Keratinocyte (primary cell): Measurements from ENCODE around the gene NLRP6. TPM values are rescaled to one million over a fixed set of nuclear protein-coding genes. Genes with fewer than 3 reads are reported as not detected.
"Not testable (repeated sequence)": the region's sequence is repeated elsewhere in the genome, so short reads cannot be mapped to it uniquely, and the experiment has no call there.

Experiments used
- DNase-seq: peaks from one replicate; pipeline ENCODE4 v3.0.0-alpha.2; 2011; ENCODE audit warnings: low read depth, missing footprints, low spot score
- FAIRE-seq: peaks from 2 replicates; lab custom pipeline; 2011; peaks lifted over from hg19 to GRCh38; lab: Jason Lieb, UNC
- H2AFZ ChIP-seq: 2 replicates; pipeline ENCODE4 v1.6.0; 2012; ENCODE audit warnings: low read length, control low read depth, inconsistent platforms; ENCODE audit not compliant: control insufficient read depth
- H3K27ac ChIP-seq: 2 replicates; pipeline ENCODE4 v1.5.1; 2011; ENCODE audit warnings: low read length; ENCODE audit not compliant: control insufficient read depth, insufficient read depth
- H3K27me3 ChIP-seq: 3 replicates; pipeline ENCODE4 v1.6.0; 2011; ENCODE audit warnings: low read length; ENCODE audit not compliant: control insufficient read depth, insufficient read depth; ENCODE audit errors: extremely low read depth
- H3K36me3 ChIP-seq, 2 experiments: 2 replicates in 1 of 2; 3 replicates in 1 of 2; pipeline ENCODE4 v1.5.1; 2011; ENCODE audit warnings: low read length in 2 of 2, mild to moderate bottlenecking in 1 of 2; ENCODE audit not compliant: control insufficient read depth in 2 of 2, insufficient read depth in 2 of 2; ENCODE audit errors: extremely low read depth in 1 of 2
- H3K4me1 ChIP-seq: 3 replicates; pipeline ENCODE4 v1.5.1; 2011; ENCODE audit warnings: low read length; ENCODE audit not compliant: control insufficient read depth, insufficient read depth; ENCODE audit errors: extremely low read depth
- H3K4me2 ChIP-seq: 3 replicates; pipeline ENCODE4 v1.6.0; 2011; ENCODE audit warnings: low read depth, low read length; ENCODE audit not compliant: control insufficient read depth, insufficient read depth; ENCODE audit errors: extremely low read depth
- H3K4me3 ChIP-seq, 3 experiments: fragments of 200-600 bp in 1 of 3; sonication (generic) in 1 of 3; 2 replicates in 2 of 3; 3 replicates in 1 of 3; pipeline ENCODE4 v1.5.1; 2011 to 2016; ENCODE audit warnings: low read length in 3 of 3, mild to moderate bottlenecking in 3 of 3, control low read depth in 2 of 3, inconsistent platforms in 1 of 3, low read depth in 1 of 3, mixed read lengths in 1 of 3, mixed run types in 1 of 3, moderate library complexity in 1 of 3; ENCODE audit not compliant: control insufficient read depth in 2 of 3, insufficient read depth in 2 of 3; ENCODE audit errors: extremely low read depth in 1 of 3
- H3K79me2 ChIP-seq: 2 replicates; pipeline ENCODE4 v1.6.0; 2012; ENCODE audit warnings: low read length; ENCODE audit not compliant: control insufficient read depth, insufficient read depth
- H3K9ac ChIP-seq: 3 replicates; pipeline ENCODE4 v1.6.0; 2011; ENCODE audit warnings: low read length; ENCODE audit not compliant: control insufficient read depth, insufficient read depth; ENCODE audit errors: extremely low read depth
- H3K9me1 ChIP-seq: 3 replicates; pipeline ENCODE4 v1.6.0; 2011; ENCODE audit warnings: low read length; ENCODE audit not compliant: control insufficient read depth, insufficient read depth; ENCODE audit errors: extremely low read depth
- H3K9me3 ChIP-seq: 2 replicates; pipeline ENCODE4 v1.5.1; 2012; ENCODE audit warnings: low read depth, low read length; ENCODE audit not compliant: control insufficient read depth
- H4K20me1 ChIP-seq: 3 replicates; pipeline ENCODE4 v1.6.0; 2011; ENCODE audit warnings: low read length; ENCODE audit not compliant: control insufficient read depth, insufficient read depth; ENCODE audit errors: extremely low read depth
- EZH2 ChIP-seq: IDR thresholded peaks from one replicate; pipeline ENCODE4 v1.6.1; 2012; ENCODE audit warnings: inconsistent platforms, mild to moderate bottlenecking, low read length, moderate library complexity
- dilution Hi-C: fragments of 300-500 bp; cut with MboI; formaldehyde crosslinking; loops from one replicate; pipeline ENCODE4 v1.7.0; 2020; ENCODE audit warnings: low sequenced_read_pairs; ENCODE audit not compliant: extremely low pct_ligation_motif_present
- polyA plus RNA-seq, 5 experiments: library from polyadenylated mRNA; depleted of rRNA in 3 of 5; stranded (reverse) in 3 of 5; stranded (forward) in 1 of 5; unstranded in 1 of 5; fragments of >200 nt; gene quantifications; 1 replicate in 1 of 5; 2 replicates in 3 of 5; 3 replicates in 1 of 5; pipeline versions ENCODE4 v1.2.1 to v1.2.3, GENCODE V29; 2011 to 2012; ENCODE audit warnings: missing spikeins in 2 of 5, low read depth in 1 of 5, low replicate concordance in 1 of 5
- TF ChIP-seq, protein P1 (sequence below), 3 experiments: IDR thresholded peaks in 1 of 3; conservative IDR thresholded peaks in 1 of 3; optimal IDR thresholded peaks in 1 of 3; 2 replicates in 2 of 3; 3 replicates in 1 of 3; pipeline versions ENCODE3 to v1.5.1; 2011; ENCODE audit warnings: low read length in 3 of 3, mild to moderate bottlenecking in 3 of 3, moderate library complexity in 2 of 3, control low read depth in 1 of 3, inconsistent platforms in 1 of 3; ENCODE audit not compliant: insufficient read depth in 2 of 3; ENCODE audit errors: extremely low read depth in 1 of 3

The NLRP6 gene
- polyA plus RNA-seq, 1 donor (not counting 4 experiments of a cell fraction or from before 2014, with no cell fraction given), result not detected

DNA sequence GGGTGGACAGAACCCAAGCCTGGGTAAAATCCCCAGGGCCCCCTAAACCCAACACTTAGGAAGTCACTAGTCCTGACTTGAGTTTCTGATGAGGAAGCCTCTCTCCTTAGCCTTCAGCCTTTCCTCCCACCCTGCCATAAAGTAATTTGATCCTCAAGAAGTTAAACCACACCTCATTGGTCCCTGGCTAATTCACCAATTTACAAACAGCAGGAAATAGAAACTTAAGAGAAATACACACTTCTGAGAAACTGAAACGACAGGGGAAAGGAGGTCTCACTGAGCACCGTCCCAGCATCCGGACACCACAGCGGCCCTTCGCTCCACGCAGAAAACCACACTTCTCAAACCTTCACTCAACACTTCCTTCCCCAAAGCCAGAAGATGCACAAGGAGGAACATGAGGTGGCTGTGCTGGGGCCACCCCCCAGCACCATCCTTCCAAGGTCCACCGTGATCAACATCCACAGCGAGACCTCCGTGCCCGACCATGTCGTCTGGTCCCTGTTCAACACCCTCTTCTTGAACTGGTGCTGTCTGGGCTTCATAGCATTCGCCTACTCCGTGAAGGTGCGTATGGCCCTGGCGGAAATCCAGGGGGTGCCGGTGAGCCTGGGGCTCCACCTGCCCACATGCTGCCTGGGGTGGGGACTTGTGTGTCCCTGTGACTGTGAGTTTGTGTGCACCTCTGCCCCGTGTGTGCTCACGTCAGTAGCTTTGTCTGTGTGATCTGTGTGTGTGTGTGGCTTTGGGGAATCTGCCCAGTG lies 35.8 kb downstream of the NLRP6 start, which contains the start of gene IFITM1:
TSS of gene IFITM1 (plus strand) at position 254 of the 767 bp plus-strand sequence. CDS start at position 385, 131 bp downstream.
- no peaks in the 10 kb centered on the region for H3K9me1 ChIP-seq
- peak within 1 kb of the TSS; percentile 50 to 85 (median 73) for H3K4me3 ChIP-seq
- peaks cover 30% of the 10 kb centered on the region for H3K27me3 ChIP-seq
- H3K9me3 ChIP-seq, result no peaks in the 10 kb centered on the region
- no peak for TF ChIP-seq EZH2
- TF ChIP-seq, protein P1, sequence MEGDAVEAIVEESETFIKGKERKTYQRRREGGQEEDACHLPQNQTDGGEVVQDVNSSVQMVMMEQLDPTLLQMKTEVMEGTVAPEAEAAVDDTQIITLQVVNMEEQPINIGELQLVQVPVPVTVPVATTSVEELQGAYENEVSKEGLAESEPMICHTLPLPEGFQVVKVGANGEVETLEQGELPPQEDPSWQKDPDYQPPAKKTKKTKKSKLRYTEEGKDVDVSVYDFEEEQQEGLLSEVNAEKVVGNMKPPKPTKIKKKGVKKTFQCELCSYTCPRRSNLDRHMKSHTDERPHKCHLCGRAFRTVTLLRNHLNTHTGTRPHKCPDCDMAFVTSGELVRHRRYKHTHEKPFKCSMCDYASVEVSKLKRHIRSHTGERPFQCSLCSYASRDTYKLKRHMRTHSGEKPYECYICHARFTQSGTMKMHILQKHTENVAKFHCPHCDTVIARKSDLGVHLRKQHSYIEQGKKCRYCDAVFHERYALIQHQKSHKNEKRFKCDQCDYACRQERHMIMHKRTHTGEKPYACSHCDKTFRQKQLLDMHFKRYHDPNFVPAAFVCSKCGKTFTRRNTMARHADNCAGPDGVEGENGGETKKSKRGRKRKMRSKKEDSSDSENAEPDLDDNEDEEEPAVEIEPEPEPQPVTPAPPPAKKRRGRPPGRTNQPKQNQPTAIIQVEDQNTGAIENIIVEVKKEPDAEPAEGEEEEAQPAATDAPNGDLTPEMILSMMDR (optimal IDR thresholded peaks at IDR 0.05 in 1 of 3, IDR thresholded peaks at IDR 0.05 in 1 of 3, conservative IDR thresholded peaks at IDR 0.05 in 1 of 3; ENCODE audit: extremely low read depth in 1 of 3, insufficient read depth in 2 of 3, low read length in 3 of 3), result no peak
- H3K4me2 ChIP-seq, result peak within 1 kb of the TSS; percentile 85
- H4K20me1 ChIP-seq, result no peaks in the 10 kb centered on the region
- DNase-seq (no peak), FAIRE-seq (peak; percentile 83)
- peak within 1 kb of the TSS; percentile 74 for H3K27ac ChIP-seq
- H3K36me3 ChIP-seq, result peaks cover 0 to 5% of the 10 kb centered on the region in 2 experiments
- H3K9ac ChIP-seq, result peak within 1 kb of the TSS; percentile 74
- peak within 1 kb of the TSS; percentile 58 for H2AFZ ChIP-seq
- dilution Hi-C loops, result no loop called here
- peaks cover 14% of the 10 kb centered on the region for H3K79me2 ChIP-seq
- H3K4me1 ChIP-seq, result peaks cover 46% of the 10 kb centered on the region

DNA sequence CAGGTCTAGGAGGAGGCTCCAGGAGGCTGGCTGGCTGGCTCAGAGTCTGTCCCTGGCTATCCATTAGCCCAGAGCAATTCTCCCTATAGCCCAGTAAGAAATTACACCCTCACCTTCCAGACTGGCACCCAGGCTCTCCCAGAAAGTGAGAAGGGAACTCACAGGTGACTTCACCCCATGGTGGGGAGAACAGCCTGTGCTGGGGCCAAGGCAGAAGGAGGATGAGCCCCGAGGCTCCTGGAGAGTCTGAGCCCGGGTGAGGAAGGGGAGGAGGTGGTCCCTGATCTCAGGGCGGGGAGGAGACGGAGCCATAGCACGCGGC lies 36.3 kb downstream of the NLRP6 start:
- peaks cover 30% of the 10 kb centered on the region for H3K27me3 ChIP-seq
- peak overlapping the region; percentile 85 for H3K4me2 ChIP-seq
- H4K20me1 ChIP-seq, H2AFZ ChIP-seq, H3K9me3 ChIP-seq, FAIRE-seq, H3K36me3 ChIP-seq, DNase-seq, H3K9me1 ChIP-seq, H3K27ac ChIP-seq, dilution Hi-C loops: not testable (repeated sequence)
- H3K9ac ChIP-seq, result peak overlapping the region; percentile 74
- H3K79me2 ChIP-seq, result peaks cover 17% of the 10 kb centered on the region
- peaks cover 42% of the 10 kb centered on the region for H3K4me1 ChIP-seq
- H3K4me3 ChIP-seq, result peak overlapping the region; percentile 50 to 85 (median 73)
